Kidney (tissue), 14 donors: ENCODE measurements around the gene SMG5. TPM values are rescaled to one million over a fixed set of nuclear protein-coding genes. Genes with fewer than 3 reads are reported as not detected.

Experiments
- DNase-seq, 5 donors: peaks; one replicate each; pipeline ENCODE4 v3.0.0-alpha.2; 2013 to 2020
- FAIRE-seq: peaks from 2 replicates; lab custom pipeline; 2012; peaks lifted over from hg19 to GRCh38; lab: Jason Lieb, UNC
- H3K27ac ChIP-seq, 2 donors: one replicate each; pipeline ENCODE4 v1.7.0; 2013; ENCODE audit warnings: low read depth in 2 of 2, low read length in 2 of 2, inconsistent platforms in 1 of 2
- H3K27me3 ChIP-seq: one replicate; pipeline ENCODE4 v1.7.1; 2013; ENCODE audit warnings: low read length, inconsistent platforms; ENCODE audit not compliant: control insufficient read depth, insufficient read depth
- H3K36me3 ChIP-seq, 3 donors: one replicate each; pipeline versions ENCODE4 v1.7.0 to v1.7.1; 2013; ENCODE audit warnings: low read length in 3 of 3, control low read depth in 1 of 3, inconsistent platforms in 1 of 3; ENCODE audit not compliant: insufficient read depth in 3 of 3, control insufficient read depth in 2 of 3
- H3K4me1 ChIP-seq, 3 donors: one replicate each; pipeline versions ENCODE4 v1.7.0 to v1.7.1; 2013; ENCODE audit warnings: low read length in 3 of 3, inconsistent platforms in 1 of 3, low read depth in 1 of 3; ENCODE audit not compliant: control insufficient read depth in 2 of 3, insufficient read depth in 2 of 3
- H3K4me3 ChIP-seq, 3 donors: one replicate each; pipeline versions ENCODE4 v1.7.0 to v1.8.1; 2013; ENCODE audit warnings: low read length in 3 of 3, control low read depth in 1 of 3, inconsistent platforms in 1 of 3
- H3K9ac ChIP-seq, 3 donors: one replicate each; pipeline versions ENCODE4 v1.7.0 to v1.7.1; 2013; ENCODE audit warnings: low read length in 3 of 3, control low read depth in 1 of 3, inconsistent platforms in 1 of 3
- H3K9me3 ChIP-seq, 3 donors: one replicate each; pipeline versions ENCODE4 v1.7.0 to v1.7.1; 2013; ENCODE audit warnings: low read length in 3 of 3, control low read depth in 1 of 3, inconsistent platforms in 1 of 3; ENCODE audit not compliant: control insufficient read depth in 2 of 3, insufficient read depth in 1 of 3
- intact Hi-C: fragments of 100-400 bp; cut with DNase I; formaldehyde crosslinking; loops from one replicate; pipeline ENCODE4 v1.11.1; 2022
- polyA plus RNA-seq: library from polyadenylated mRNA; stranded (reverse); fragments of 350-450 nt; fragmentation: Illumina TruSeq; extraction: RNeasy Lipid Tissue Mini Kit (QIAGEN cat#74804); gene quantifications from one replicate; pipeline ENCODE4 v1.2.3, GENCODE V29; 2014; ENCODE audit warnings: low read depth, low replicate concordance; ENCODE audit not compliant: insufficient read depth
- total RNA-seq: library from RNA; stranded (reverse); fragmentation: NEBNext Ultra II Directional; extraction: Animal tissue kit (Norgen Biotek cat#: 25700); gene quantifications from one replicate; pipeline ENCODE4 v1.2.1, GENCODE V29; 2021
- TF ChIP-seq, protein P1 (sequence below): IDR thresholded peaks from 3 replicates; pipeline ENCODE4 v1.5.1; 2012; ENCODE audit warnings: mild to moderate bottlenecking, moderate library complexity, borderline replicate concordance; ENCODE audit not compliant: insufficient read depth; ENCODE audit errors: extremely low read depth
- donor health status: control.
- donor health status: control.
- donor health status: control.
- donor health status: control.
- donor health status: control.
- donor health status: DM: yes; HTN: yes; CAD: no.
- donor health status: Normal renal cell carcinoma (clear cell type).

Gene SMG5
- total and polyA plus RNA-seq, 2 donors from 2014 or later, result 46.1 to 69.5 TPM

DNA sequence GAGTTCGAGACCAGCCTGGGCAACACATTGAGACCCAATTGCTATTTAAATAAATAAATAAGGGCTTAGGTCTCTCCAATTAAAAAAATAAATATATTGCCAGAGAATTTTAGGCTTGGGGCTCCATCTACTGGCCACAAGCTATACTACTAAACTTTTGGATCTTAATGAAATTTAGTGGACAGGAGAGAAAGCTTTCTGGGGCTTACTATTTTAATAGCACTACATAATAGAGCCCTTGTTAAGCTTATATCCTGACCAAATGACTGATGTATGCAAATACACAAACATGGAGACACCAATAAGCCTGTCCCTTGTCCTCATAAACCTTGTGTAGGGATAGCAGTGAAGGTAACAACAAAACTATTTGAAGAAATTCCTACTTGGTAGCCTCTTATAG, 37.0 kb upstream of the SMG5 start:
- Histone ChIP-seq H3K9ac (no peak overlapping the region), H3K27me3 (no peaks in the 10 kb centered on the region), H3K4me3 (no peak overlapping the region), H3K9me3 (no peaks in the 10 kb centered on the region), H3K4me1 (no peaks in the 10 kb centered on the region), H3K27ac (no peak overlapping the region), H3K36me3 (peaks cover 18 to 58% (median 45%) of the 10 kb centered on the region in 3 donors)
- FAIRE-seq, result no peak
- peak in 2 of 5 donors; percentile 26 to 57 for DNase-seq
- TF ChIP-seq, protein P1, sequence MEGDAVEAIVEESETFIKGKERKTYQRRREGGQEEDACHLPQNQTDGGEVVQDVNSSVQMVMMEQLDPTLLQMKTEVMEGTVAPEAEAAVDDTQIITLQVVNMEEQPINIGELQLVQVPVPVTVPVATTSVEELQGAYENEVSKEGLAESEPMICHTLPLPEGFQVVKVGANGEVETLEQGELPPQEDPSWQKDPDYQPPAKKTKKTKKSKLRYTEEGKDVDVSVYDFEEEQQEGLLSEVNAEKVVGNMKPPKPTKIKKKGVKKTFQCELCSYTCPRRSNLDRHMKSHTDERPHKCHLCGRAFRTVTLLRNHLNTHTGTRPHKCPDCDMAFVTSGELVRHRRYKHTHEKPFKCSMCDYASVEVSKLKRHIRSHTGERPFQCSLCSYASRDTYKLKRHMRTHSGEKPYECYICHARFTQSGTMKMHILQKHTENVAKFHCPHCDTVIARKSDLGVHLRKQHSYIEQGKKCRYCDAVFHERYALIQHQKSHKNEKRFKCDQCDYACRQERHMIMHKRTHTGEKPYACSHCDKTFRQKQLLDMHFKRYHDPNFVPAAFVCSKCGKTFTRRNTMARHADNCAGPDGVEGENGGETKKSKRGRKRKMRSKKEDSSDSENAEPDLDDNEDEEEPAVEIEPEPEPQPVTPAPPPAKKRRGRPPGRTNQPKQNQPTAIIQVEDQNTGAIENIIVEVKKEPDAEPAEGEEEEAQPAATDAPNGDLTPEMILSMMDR, result peak; percentile 45
- intact Hi-C loops, result no loop called here

DNA sequence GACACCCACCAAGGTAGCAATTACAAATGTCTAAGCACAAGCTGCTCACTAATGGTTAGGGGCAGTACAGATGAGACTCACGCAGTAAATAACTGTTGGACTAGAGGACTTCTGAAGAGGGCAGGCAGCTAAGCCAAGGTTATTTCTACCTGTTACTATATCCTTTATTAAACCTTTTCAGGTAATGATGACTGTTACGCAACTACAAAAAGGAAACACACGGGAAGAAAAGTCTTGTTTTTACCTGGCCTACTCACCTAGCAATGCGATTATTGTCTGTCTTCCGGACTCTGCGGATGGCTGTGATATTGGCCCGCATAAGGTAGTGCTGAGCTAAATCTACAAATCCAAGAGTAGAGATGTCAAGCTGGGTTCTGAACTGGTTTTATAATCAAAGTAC, 34.3 kb upstream of the SMG5 start:
- Histone ChIP-seq H3K4me3 (no peak overlapping the region), H3K4me1 (no peaks in the 10 kb centered on the region), H3K9ac (no peak overlapping the region), H3K27me3 (no peaks in the 10 kb centered on the region), H3K36me3 (peaks cover 15 to 60% (median 45%) of the 10 kb centered on the region in 3 donors), H3K27ac (no peak overlapping the region), H3K9me3 (no peaks in the 10 kb centered on the region)
- TF ChIP-seq, protein P1, result no peak
- FAIRE-seq (no peak), DNase-seq (no peak)
- intact Hi-C loops, result no loop called here

DNA sequence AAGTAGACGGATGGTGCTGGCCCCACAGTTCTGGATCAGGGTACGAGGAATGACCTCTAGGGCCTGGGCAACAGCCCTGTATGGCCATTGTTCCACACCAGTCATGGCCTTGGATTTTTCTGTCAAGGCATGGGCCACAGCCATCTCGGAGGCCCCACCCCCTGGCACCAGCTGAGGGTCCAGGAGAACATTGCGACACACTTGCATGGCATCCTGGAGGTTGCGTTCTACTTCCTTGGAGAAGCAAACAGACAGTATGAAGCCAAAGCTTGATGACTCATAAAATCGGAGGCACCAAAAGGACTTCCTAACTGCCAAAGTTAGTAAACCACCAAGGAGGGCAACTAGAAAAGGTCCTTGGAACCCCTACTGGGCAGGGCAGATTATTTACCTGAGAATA, 28.3 kb upstream of the SMG5 start:
- no peaks in the 10 kb centered on the region for H3K27me3 ChIP-seq
- no peak for FAIRE-seq
- H3K4me3 ChIP-seq, result no peak overlapping the region
- H3K4me1 ChIP-seq, result no peaks in the 10 kb centered on the region
- no peak for DNase-seq
- H3K36me3 ChIP-seq, result peaks cover 12 to 46% (median 36%) of the 10 kb centered on the region in 3 donors
- no peak overlapping the region for H3K27ac ChIP-seq
- intact Hi-C loops, result no loop called here
- TF ChIP-seq, protein P1, result no peak
- no peak overlapping the region for H3K9ac ChIP-seq
- H3K9me3 ChIP-seq, result no peaks in the 10 kb centered on the region

DNA sequence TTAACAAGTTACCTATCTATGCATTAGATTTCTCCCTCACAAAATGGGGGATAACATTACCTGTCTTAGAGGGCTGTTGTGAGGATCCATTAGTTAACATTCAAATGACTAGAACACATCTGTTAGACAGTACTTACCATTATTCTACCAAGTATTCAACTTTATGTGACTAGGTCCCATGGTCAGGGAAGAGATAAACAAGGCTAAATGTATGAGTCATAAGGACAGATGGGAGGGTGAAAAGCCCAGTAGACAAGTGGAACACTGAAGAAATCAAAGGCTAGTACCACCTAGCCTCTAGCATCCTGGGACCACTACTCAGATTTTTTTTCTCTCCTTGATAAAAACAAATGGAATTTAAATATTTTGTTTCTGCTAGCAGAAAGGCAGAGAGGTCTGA, 25.5 kb upstream of the SMG5 start:
- Histone ChIP-seq H3K36me3 (peaks cover 12 to 42% (median 33%) of the 10 kb centered on the region in 3 donors), H3K27me3 (no peaks in the 10 kb centered on the region), H3K27ac (no peak overlapping the region), H3K9ac (no peak overlapping the region), H3K4me3 (no peak overlapping the region), H3K4me1 (no peaks in the 10 kb centered on the region), H3K9me3 (no peaks in the 10 kb centered on the region)
- FAIRE-seq (no peak), DNase-seq (no peak)
- intact Hi-C loops, result no loop called here
- TF ChIP-seq, protein P1, result no peak
